Vagina (tissue), 2 donors: ENCODE measurements around the gene GYG2.
"Not testable (repeated sequence)": the region's sequence is repeated elsewhere in the genome, so short reads cannot be mapped to it uniquely, and the experiment has no call there.

Experiments used
- CTCF ChIP-seq, 3 experiments: fragments of 450-650 bp in 2 of 3; fragments of 200-600 bp in 1 of 3; sonication (generic) in 1 of 3; IDR thresholded peaks; one replicate each; pipeline ENCODE4 v1.5.1; 2017 to 2019; ENCODE audit warnings: antibody characterized with exemption in 3 of 3, mild to moderate bottlenecking in 2 of 3, moderate library complexity in 2 of 3
- POLR2A ChIP-seq, 2 donors: fragments of 450-650 bp; IDR thresholded peaks; one replicate each; pipeline ENCODE4 v1.6.1; 2017; ENCODE audit warnings: antibody characterized with exemption in 2 of 2, mild to moderate bottlenecking in 2 of 2, moderate library complexity in 2 of 2
- POLR2AphosphoS5 ChIP-seq, 2 donors: sonication (generic); formaldehyde crosslinking; IDR thresholded peaks; one replicate each; pipeline ENCODE4 v1.9.0; 2017; ENCODE audit warnings: antibody characterized with exemption in 2 of 2, mild to moderate bottlenecking in 2 of 2, low read depth in 1 of 2; ENCODE audit not compliant: insufficient read depth in 1 of 2

DNA sequence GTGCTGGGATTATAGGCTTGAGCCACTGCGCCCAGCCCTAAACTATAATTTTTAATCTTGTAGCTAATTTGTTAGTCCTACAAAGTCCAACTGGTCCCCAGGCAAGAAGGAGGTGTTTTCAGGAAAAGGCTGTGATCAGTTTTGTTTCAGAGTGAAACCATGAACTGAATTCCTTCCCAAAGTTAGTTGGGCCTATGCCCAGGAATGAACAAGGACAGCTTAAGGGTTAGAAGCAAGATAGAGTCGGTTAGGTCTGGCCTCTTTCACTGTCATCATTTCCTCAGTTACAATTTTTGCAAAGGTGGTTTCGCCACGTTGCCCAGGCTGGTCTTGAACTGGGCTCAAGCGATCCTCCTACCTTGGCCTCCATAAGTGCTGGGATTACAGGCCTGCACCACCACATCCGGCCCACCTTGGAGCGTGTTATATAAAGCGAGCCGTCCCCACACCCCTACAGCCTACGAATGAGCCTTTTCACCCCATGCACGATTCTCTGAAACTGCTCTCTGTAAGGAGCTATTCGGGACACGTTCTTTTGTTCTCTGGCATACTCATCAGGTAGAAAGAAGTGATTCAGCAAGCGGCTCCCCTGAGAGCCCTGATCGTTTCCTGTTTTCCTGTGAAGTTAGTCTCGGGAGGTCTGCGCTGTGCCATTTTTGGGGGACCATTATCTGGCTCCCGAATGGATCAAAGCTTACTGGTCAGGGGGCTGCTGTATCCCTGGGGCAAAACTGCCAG lies 24.5 kb upstream of the GYG2 start:
- not testable (repeated sequence) for TF ChIP-seq CTCF (IDR thresholded peaks at IDR 0.05); POLR2AphosphoS5 (IDR thresholded peaks at IDR 0.05; ENCODE audit: insufficient read depth in 1 of 2, low read depth in 1 of 2); POLR2A (IDR thresholded peaks at IDR 0.05)
